Measurements from ENCODE around the gene PET100. TPM values are rescaled to one million over a fixed set of nuclear protein-coding genes. Genes with fewer than 3 reads are reported as not detected.

Gene PET100
- total RNA-seq, 1 experiment from 2014 or later, result 126 TPM

DNA sequence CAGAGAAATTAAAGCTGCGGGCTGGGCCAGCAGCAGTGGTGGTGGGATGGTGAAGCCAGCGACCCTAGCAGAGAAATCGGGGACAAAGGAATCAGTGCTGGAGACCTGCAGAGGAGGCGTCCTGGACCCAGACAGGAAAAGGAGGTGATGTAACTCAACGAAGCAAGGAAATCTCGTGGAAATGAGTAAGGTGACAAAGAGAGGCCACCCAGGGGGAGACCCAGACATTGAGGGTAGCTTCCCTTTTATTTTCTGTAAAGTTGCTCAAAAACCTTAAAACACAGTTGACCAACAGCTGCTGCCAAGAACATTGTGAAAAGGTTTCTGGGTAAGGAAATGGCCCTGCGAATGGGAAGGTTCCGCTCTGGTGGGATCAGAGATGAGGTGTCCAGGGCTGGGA lies 26.0 kb downstream of the PET100 start (continued):
- TF ChIP-seq, protein P1, sequence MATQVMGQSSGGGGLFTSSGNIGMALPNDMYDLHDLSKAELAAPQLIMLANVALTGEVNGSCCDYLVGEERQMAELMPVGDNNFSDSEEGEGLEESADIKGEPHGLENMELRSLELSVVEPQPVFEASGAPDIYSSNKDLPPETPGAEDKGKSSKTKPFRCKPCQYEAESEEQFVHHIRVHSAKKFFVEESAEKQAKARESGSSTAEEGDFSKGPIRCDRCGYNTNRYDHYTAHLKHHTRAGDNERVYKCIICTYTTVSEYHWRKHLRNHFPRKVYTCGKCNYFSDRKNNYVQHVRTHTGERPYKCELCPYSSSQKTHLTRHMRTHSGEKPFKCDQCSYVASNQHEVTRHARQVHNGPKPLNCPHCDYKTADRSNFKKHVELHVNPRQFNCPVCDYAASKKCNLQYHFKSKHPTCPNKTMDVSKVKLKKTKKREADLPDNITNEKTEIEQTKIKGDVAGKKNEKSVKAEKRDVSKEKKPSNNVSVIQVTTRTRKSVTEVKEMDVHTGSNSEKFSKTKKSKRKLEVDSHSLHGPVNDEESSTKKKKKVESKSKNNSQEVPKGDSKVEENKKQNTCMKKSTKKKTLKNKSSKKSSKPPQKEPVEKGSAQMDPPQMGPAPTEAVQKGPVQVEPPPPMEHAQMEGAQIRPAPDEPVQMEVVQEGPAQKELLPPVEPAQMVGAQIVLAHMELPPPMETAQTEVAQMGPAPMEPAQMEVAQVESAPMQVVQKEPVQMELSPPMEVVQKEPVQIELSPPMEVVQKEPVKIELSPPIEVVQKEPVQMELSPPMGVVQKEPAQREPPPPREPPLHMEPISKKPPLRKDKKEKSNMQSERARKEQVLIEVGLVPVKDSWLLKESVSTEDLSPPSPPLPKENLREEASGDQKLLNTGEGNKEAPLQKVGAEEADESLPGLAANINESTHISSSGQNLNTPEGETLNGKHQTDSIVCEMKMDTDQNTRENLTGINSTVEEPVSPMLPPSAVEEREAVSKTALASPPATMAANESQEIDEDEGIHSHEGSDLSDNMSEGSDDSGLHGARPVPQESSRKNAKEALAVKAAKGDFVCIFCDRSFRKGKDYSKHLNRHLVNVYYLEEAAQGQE (IDR thresholded peaks at IDR 0.05; ENCODE audit: low read depth), result no peak
- TF ChIP-seq EGR1 (IDR thresholded peaks at IDR 0.05; ENCODE audit: low read depth) (no peak), CEBPB (IDR thresholded peaks at IDR 0.05; ENCODE audit: low read depth) (no peak)
- TF ChIP-seq, protein P2, sequence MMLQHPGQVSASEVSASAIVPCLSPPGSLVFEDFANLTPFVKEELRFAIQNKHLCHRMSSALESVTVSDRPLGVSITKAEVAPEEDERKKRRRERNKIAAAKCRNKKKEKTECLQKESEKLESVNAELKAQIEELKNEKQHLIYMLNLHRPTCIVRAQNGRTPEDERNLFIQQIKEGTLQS (IDR thresholded peaks at IDR 0.05), result no peak

DNA sequence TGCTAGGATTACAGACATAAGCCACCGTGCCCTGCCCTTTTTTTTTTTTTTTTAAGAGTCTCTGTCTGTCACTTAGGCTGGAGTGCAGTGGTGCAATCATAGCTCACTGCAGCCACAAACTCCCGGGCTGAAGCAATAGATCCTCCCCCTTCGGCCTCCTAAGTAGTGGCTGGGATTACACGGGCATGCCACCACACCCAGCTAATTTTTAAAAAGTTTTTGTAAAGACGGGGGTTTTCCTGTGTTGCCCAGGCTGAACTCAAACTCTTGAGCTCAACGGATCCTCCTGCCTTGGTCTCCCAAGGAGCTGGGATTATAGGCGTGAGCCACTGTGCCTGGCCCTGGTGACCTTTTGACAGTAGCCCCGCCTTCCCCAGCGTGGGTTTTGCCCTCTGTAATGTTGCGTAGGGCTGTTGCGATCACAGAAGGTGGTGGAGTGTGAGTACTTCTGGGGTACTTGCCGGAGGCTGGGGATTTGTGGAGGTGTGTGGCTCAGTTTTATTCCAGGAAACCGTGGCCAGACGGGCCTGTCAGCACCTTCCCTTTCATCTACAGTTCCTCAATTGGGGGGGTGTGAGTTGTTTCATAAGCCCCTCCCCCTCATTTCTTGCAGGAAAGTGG lies 27.6 kb downstream of the PET100 start:
- H3K36me3 ChIP-seq (ENCODE audit: control insufficient read depth in 1 of 2, insufficient read depth in 2 of 2, low read length in 2 of 2), result no peaks in the 10 kb centered on the region
- intact Hi-C loops (cut with micrococcal nuclease), result no loop called here
- peaks cover 2 to 7% of the 10 kb centered on the region in 2 experiments for H3K4me1 ChIP-seq (ENCODE audit: control insufficient read depth in 1 of 2, insufficient read depth in 2 of 2, low read length in 2 of 2)
- H3K9ac ChIP-seq (ENCODE audit: low read length), result no peak overlapping the region
- no peak overlapping the region for H3K4me3 ChIP-seq (replicated peaks in 1 of 2; ENCODE audit: low read depth in 1 of 2, low read length in 2 of 2)
- POLR2A ChIA-PET, result no interaction called here
- CTCF ChIA-PET, result no interaction called here
- DNase-seq (ENCODE audit: low read depth, low spot score), result no peak
- H2AFZ ChIP-seq (ENCODE audit: low read depth, low read length, poor library complexity, severe bottlenecking), result no peak overlapping the region
- no TSS peak for BruUV-seq (replicated peaks)
- RAD21 ChIA-PET (ENCODE audit: low non-redundant PET in 1 of 2, low total read pairs in 2 of 2, uncharacterized antibody in 2 of 2, unreplicated experiment in 2 of 2), result no interaction called here
- H3K27me3 ChIP-seq (ENCODE audit: insufficient read depth, low read length), result no peaks in the 10 kb centered on the region
- H3K9me2 ChIP-seq (ENCODE audit: insufficient read depth), result no peaks in the 10 kb centered on the region
- H3K9me3 ChIP-seq (ENCODE audit: control insufficient read depth in 1 of 2, insufficient read depth in 1 of 2, low read depth in 1 of 2, low read length in 2 of 2), result no peaks in the 10 kb centered on the region
- no peak for ATAC-seq
- no peaks in the 10 kb centered on the region for H3K79me2 ChIP-seq (ENCODE audit: insufficient read depth, low read length)
- no peak overlapping the region for H3K27ac ChIP-seq (ENCODE audit: low read depth, low read length)
- H4K20me1 ChIP-seq (ENCODE audit: insufficient read depth), result no peaks in the 10 kb centered on the region
- no peak overlapping the region for H3K4me2 ChIP-seq (ENCODE audit: low read length)
- TF ChIP-seq, protein P3, sequence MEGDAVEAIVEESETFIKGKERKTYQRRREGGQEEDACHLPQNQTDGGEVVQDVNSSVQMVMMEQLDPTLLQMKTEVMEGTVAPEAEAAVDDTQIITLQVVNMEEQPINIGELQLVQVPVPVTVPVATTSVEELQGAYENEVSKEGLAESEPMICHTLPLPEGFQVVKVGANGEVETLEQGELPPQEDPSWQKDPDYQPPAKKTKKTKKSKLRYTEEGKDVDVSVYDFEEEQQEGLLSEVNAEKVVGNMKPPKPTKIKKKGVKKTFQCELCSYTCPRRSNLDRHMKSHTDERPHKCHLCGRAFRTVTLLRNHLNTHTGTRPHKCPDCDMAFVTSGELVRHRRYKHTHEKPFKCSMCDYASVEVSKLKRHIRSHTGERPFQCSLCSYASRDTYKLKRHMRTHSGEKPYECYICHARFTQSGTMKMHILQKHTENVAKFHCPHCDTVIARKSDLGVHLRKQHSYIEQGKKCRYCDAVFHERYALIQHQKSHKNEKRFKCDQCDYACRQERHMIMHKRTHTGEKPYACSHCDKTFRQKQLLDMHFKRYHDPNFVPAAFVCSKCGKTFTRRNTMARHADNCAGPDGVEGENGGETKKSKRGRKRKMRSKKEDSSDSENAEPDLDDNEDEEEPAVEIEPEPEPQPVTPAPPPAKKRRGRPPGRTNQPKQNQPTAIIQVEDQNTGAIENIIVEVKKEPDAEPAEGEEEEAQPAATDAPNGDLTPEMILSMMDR (IDR thresholded peaks at IDR 0.05 in 2 of 3, conservative IDR thresholded peaks at IDR 0.05 in 1 of 3; ENCODE audit: borderline replicate concordance in 1 of 3, insufficient read depth in 1 of 3, low read depth in 2 of 3, low read length in 2 of 3), result no peak
- TF ChIP-seq EZH2 (IDR thresholded peaks at IDR 0.05) (no peak), CEBPB (IDR thresholded peaks at IDR 0.05; ENCODE audit: low read depth) (no peak), POLR2AphosphoS5 (IDR thresholded peaks at IDR 0.05; ENCODE audit: low read depth, low read length) (no peak), ZFX (IDR thresholded peaks at IDR 0.05) (no peak), ELF1 (IDR thresholded peaks at IDR 0.05; ENCODE audit: borderline replicate concordance, low read depth) (no peak), RAD21 (IDR thresholded peaks at IDR 0.05; ENCODE audit: low read depth) (no peak), SP1 (IDR thresholded peaks at IDR 0.05; ENCODE audit: low read depth) (no peak), SRF (IDR thresholded peaks at IDR 0.05; ENCODE audit: low read depth) (no peak), ZNF274 (IDR thresholded peaks at IDR 0.05; ENCODE audit: low read depth, low read length) (no peak), CBX3 (IDR thresholded peaks at IDR 0.05; ENCODE audit: low read depth) (no peak), JUND (IDR thresholded peaks at IDR 0.05) (no peak), EGR1 (IDR thresholded peaks at IDR 0.05; ENCODE audit: low read depth) (no peak), FOSL1 (IDR thresholded peaks at IDR 0.05; ENCODE audit: low read depth) (no peak)
- TF ChIP-seq, protein P2 (IDR thresholded peaks at IDR 0.05), result no peak
- TF ChIP-seq, protein P4, sequence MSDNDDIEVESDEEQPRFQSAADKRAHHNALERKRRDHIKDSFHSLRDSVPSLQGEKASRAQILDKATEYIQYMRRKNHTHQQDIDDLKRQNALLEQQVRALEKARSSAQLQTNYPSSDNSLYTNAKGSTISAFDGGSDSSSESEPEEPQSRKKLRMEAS (IDR thresholded peaks at IDR 0.05), result no peak
- TF ChIP-seq, protein P5, sequence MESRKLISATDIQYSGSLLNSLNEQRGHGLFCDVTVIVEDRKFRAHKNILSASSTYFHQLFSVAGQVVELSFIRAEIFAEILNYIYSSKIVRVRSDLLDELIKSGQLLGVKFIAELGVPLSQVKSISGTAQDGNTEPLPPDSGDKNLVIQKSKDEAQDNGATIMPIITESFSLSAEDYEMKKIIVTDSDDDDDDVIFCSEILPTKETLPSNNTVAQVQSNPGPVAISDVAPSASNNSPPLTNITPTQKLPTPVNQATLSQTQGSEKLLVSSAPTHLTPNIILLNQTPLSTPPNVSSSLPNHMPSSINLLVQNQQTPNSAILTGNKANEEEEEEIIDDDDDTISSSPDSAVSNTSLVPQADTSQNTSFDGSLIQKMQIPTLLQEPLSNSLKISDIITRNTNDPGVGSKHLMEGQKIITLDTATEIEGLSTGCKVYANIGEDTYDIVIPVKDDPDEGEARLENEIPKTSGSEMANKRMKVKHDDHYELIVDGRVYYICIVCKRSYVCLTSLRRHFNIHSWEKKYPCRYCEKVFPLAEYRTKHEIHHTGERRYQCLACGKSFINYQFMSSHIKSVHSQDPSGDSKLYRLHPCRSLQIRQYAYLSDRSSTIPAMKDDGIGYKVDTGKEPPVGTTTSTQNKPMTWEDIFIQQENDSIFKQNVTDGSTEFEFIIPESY (IDR thresholded peaks at IDR 0.05; ENCODE audit: extremely low read depth, insufficient replicate concordance, low read length), result no peak
